GM18507 (cell line): ENCODE results near the gene SF3A2.

Experiments used
- DNase-seq: peaks from one replicate; pipeline ENCODE4 v3.0.0; 2011; ENCODE audit warnings: low read depth; ENCODE audit not compliant: insufficient read length; ENCODE audit errors: extremely low spot score
- FAIRE-seq: peaks from 2 replicates; lab custom pipeline; 2011; peaks lifted over from hg19 to GRCh38; lab: Jason Lieb, UNC

Gene SF3A2

DNA sequence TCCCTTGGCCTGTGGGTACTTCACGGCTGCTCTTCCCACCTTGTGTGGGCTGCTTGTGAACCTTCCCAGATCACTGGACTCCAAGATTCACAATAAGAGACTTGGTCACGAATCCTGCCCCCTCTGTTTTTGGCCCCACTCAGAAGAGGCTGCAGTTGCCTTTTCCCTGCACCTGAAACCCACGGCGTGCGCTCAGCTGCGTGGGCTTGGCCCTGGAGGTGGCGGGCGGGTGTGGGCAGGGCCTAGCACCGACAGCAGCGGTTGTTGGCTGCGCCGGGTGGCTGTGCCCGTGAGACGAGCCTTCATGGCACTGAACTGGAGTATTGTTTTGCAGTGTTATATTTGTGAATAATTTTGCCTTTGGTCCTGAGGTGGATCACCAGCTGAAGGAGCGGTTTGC, 34.3 kb upstream of the SF3A2 start:
- FAIRE-seq = no peak
- DNase-seq = no peak

DNA sequence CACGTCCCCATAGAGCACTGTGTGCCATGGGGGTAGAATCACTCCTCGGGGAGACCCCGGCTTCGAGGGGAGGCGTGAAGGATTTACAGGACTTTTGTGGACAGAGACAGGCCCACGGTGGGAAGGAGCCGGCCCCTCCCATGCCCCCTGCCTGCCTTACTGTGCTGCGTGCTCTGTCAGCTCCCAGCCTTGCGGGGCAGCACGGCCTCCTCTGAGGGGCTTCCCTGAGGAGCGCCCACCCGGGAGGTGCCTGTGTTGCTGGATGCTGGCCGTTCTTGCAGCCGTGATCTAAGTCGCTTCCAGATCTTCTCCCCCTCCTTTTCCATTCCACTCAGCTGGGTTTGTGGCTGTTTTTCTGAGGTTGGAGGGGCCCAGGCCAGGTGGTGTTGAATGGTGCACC, 29.6 kb upstream of the SF3A2 start:
- no peak for DNase-seq
- no peak for FAIRE-seq

DNA sequence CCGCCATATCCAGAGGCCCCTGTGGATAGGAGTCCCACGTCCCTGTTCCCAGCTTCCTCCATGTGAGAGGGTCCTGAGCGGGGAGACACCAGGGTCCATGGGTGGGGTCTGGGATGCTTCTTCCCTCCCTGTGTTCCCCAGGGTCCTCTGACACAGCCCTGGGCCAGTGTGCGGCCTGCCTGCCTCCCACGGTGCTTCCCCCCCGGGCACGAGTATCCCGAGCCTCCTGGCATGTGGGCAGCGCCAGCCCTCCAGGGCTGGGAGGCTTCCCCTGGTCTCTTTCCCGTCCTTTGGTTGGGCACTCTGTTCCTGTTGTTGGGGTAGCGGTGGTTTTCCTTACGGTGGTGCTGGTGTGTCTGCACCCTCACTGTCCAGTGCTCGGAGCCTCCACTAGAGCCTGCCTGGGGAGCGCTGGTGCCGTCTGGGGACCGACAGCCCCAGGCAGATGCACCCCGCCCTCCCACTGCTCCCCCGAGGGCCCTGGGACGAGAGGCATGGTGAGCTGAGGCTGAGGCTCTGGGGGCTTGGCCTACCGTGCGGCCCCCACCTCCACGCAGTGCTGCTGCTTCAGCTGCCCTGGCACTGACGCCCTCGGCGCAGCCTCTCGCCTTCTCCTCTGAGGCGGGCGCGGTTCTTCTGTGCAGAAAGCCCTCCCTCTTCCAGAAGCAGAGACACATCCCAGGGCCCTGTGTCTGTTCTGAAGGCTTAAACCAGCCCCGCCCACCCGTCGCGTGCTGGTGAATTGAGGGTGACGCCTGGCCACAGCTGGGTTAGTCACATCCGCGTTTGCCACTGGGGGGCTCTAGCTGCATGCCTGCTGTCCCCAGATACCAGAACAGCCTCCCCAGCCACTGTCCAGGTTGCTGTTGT, 28.4 kb upstream of the SF3A2 start:
- no peak for DNase-seq
- FAIRE-seq = no peak

- DNase-seq (no peak), FAIRE-seq (no peak)
Observed at GRCh38 chr19:2208975-2209374, 27.6 kb upstream of the SF3A2 start.

DNA sequence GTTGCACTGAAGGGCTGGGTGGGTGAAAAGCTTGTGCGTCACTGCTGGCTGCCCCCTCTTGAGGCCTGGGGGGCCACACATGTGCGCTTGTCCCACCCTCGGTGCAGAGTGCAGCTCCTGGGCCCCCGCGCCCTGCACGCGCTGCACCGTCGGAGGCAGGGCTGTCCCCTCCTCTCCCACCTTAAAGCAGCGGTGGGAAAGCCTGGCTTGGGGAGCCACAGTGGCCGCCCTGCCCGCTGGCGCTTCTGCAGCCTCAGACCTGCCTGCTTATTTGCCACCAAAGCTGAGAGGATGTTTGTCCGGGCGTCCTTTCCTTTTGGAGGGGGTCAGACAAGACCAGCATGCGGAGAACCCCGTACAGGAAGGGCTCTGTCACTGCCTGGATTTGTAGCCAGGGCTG, 27.2 kb upstream of the SF3A2 start:
- DNase-seq (no peak), FAIRE-seq (no peak)

- FAIRE-seq = no peak
Observed at GRCh38 chr19:2210206-2210605, 26.4 kb upstream of the SF3A2 start.

GRCh38 chr19:2210987-2211740, 25.5 kb upstream of the SF3A2 start:
- DNase-seq (no peak), FAIRE-seq (no peak)

More at GRCh38 chr19:2210206-2210605, 26.4 kb upstream of the SF3A2 start:
- no peak for DNase-seq

- DNase-seq (no peak), FAIRE-seq (no peak)
Observed at GRCh38 chr19:2212861-2213711, 23.5 kb upstream of the SF3A2 start.

DNA sequence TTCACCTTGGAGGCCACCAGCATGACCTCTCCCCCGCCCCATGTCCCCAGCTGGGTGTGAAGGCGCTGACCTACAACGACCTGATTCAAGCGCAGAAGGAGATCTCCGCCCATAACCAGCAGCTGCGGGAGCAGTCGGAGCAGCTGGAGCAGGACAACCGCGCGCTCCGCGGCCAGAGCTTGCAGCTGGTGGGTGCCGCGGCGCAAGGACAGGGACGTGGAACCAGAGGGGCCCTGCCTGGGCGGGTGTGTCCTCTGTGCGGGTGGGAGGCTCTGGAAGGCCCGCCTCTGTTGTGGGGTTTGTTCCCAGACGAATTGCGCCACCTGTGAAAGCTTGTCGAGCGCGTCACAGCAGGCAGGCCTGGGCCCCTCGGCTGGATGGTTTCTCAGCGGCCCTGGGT, 22.8 kb upstream of the SF3A2 start:
- DNase-seq = no peak
- FAIRE-seq = no peak

GRCh38 chr19:2214251-2214650, 22.4 kb upstream of the SF3A2 start:
- FAIRE-seq (no peak), DNase-seq (no peak)

- DNase-seq (no peak), FAIRE-seq (peak; percentile 73)
Observed at GRCh38 chr19:2215281-2215751, 21.3 kb upstream of the SF3A2 start.

- no peak for DNase-seq
- no peak for FAIRE-seq
Observed at GRCh38 chr19:2216361-2217225, 20.0 kb upstream of the SF3A2 start.

GRCh38 chr19:2217591-2217990, 19.0 kb upstream of the SF3A2 start:
- DNase-seq (no peak), FAIRE-seq (no peak)

DNA sequence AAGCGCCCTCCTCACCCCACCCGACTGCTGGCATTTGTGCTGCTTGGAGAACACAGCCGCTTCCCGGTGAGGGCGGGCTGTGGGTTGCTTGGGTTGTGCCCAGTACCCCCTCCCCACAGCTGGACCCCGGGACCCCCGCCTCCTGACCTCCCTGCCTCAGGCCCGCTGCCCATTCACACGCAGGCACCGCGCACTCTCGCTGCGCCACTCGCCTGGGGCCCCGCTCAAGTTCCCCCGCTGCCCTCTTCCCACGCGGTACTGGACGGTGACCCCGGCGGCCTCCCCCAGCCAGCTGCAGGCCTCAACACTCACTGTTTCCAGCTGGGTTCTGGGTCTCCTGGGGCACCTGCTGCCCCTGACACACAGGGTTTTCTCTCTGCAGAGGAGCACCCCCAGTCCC, 16.9 kb upstream of the SF3A2 start:
- DNase-seq (no peak), FAIRE-seq (no peak)

- DNase-seq (no peak), FAIRE-seq (no peak)
Observed at GRCh38 chr19:2221250-2221831, 15.3 kb upstream of the SF3A2 start.

DNA sequence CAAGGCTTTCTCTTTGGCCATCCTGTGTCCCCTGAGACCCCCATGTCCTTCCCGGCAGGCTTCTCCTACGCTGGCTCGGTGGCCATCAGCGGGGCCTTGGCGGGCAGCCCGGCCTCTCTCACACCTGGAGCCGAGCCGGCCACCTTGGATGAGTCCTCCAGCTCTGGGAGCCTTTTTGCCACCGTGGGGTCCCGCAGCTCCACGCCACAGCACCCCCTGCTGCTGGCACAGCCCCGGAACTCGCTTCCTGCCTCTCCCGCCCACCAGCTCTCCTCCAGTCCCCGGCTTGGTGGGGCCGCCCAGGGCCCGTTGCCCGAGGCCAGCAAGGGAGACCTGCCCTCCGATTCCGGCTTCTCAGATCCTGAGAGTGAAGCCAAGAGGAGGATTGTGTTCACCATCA, 14.7 kb upstream of the SF3A2 start:
- DNase-seq (no peak), FAIRE-seq (no peak)

DNA sequence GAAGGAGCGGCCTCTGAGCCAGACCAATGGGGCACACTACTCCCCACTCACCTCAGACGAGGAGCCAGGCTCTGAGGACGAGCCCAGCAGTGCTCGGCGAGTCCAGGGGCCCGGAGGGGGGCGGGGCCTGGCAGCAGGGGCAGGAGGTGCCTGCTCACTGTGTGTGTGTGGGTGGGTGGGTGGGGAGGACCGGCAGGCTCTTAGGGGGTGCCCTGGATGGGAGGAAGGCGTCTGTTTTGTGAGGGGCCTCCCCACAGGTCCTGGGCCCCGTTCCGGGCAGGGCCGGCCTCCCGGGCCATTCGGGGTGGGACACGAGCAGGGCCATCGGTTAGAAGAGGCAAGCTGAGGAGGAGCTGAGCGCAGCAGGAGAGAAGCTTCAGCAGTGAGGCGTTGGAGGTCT, 13.2 kb upstream of the SF3A2 start:
- no peak for DNase-seq
- FAIRE-seq = no peak

- FAIRE-seq (peak; percentile 82), DNase-seq (no peak)
Observed at GRCh38 chr19:2223959-2224358, 12.7 kb upstream of the SF3A2 start.
